ENCODE results near the gene ZNF98.

DNA sequence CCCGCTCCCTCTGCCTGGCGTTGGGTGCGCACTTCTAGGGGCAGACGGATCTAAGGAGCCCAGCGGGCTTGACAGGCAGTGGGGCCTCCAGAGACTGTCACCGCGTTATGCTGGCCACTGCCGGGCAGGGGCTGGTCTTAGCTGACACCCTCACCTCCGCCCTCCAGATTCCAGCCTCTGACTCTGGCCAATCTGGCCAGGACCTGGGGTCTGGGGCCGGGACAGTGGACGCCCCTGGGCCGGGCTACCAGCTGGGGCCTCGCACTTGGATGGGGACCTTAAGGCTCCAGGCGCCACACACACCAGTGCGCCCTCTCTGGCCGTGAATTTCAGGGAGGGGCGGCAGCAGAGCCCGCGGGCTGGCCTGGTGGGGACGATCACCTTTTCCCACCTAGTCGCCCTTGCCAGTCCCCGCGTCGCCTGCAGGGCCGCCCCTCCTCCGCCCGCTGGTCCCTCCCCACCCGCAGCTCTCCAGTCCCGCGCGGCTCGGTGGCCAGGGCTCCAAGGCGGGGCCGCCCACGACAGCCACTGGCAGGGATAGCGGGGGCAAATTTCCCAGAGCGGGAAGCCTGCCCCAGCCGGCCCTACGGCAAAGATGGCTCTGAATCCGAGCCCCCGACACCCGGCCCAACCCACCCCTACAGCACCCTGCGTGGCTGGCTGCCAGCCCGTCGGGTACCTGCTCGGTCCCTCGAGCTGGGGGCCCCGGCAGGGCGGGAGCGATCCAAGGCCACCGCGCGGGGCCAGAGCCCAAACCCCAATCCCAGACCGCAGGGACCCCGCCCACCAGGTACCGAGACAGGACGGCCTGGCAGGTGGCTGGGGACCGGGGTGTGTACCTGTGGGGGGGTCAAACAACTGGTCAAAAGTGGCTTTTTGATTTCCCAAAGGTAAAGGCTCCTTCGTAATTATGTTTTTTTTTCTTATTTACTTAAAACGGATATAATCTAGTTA lies 6.1 kb upstream of the ZNF98 start:
- TF ChIP-seq POLR2A (IDR thresholded peaks at IDR 0.05), result no peak
- TF ChIP-seq, protein P1, sequence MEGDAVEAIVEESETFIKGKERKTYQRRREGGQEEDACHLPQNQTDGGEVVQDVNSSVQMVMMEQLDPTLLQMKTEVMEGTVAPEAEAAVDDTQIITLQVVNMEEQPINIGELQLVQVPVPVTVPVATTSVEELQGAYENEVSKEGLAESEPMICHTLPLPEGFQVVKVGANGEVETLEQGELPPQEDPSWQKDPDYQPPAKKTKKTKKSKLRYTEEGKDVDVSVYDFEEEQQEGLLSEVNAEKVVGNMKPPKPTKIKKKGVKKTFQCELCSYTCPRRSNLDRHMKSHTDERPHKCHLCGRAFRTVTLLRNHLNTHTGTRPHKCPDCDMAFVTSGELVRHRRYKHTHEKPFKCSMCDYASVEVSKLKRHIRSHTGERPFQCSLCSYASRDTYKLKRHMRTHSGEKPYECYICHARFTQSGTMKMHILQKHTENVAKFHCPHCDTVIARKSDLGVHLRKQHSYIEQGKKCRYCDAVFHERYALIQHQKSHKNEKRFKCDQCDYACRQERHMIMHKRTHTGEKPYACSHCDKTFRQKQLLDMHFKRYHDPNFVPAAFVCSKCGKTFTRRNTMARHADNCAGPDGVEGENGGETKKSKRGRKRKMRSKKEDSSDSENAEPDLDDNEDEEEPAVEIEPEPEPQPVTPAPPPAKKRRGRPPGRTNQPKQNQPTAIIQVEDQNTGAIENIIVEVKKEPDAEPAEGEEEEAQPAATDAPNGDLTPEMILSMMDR (IDR thresholded peaks at IDR 0.05), result no peak

Measured in right lobe of liver (tissue), 4 donors.